ENCODE results near the gene ALKBH2.

GRCh38 chr12:109139360-109139759 lies 46.1 kb upstream of the ALKBH2 start:
- TF ChIP-seq CTCF (IDR thresholded peaks at IDR 0.05) = no peak
- no peak for TF ChIP-seq POLR2AphosphoS5 (IDR thresholded peaks at IDR 0.05; ENCODE audit: insufficient read depth in 1 of 2, low read depth in 1 of 2)
